HT1080 (cell line): ENCODE results near the gene PRRG1. TPM values are rescaled to one million over a fixed set of nuclear protein-coding genes. Genes with fewer than 3 reads are reported as not detected.
A peak's percentile ranks its signal among the peaks of the same experiment; 100 is the strongest.
"Not testable (repeated sequence)": the region's sequence is repeated elsewhere in the genome, so short reads cannot be mapped to it uniquely, and the experiment has no call there.

ENCODE experiments used
- DNase-seq: peaks from one replicate; pipeline ENCODE4 v3.0.0-alpha.2; 2015; ENCODE audit warnings: low read depth
- total RNA-seq: library from RNA; depleted of rRNA; stranded (reverse); fragments of >200 nt; shearing (Covaris generic); gene quantifications from 2 replicates; pipeline ENCODE4 v1.2.3, GENCODE V29; 2014

The PRRG1 gene
- total RNA-seq, 1 experiment from 2014 or later: 13.7 TPM

DNA sequence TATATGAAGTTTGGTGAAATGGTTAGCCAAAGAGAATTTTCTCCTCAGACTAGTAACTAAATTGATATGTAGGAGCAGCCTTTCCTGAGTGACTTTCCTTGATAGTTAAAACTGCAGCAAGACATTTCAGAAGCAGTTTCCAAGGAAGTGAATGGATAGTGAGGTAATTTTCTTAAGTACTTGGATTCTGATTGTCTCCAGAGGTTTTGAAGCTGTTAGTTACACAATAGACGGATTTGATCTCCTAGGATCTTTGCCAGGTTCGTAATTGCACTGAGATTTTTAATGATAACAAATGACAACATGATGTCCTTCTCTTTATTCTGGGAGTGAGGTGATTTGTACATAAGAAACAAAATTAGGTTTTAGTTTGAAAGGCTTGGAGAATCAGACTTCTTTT is 29.2 kb downstream of the PRRG1 start:
- DNase-seq: no peak

DNA sequence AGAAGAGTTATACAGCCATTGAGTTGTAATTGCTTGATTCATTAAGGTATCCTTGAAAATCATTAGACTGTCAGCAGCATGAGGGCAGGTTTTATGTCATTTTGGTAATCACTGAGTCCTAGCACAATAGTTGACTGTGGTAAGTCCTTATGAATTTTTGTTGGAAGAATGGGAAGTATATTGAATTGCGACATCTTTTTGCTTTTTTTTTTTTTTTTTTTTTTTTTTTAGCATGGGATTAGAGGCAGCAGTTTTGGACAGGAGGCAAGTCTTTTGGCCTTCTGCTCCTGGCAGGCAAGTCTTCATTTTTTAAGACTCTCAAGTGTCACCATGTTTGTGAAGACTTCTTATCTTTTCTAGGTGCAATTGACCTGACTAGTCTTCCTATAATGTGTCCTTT is 29.7 kb downstream of the PRRG1 start:
- DNase-seq: no peak

DNA sequence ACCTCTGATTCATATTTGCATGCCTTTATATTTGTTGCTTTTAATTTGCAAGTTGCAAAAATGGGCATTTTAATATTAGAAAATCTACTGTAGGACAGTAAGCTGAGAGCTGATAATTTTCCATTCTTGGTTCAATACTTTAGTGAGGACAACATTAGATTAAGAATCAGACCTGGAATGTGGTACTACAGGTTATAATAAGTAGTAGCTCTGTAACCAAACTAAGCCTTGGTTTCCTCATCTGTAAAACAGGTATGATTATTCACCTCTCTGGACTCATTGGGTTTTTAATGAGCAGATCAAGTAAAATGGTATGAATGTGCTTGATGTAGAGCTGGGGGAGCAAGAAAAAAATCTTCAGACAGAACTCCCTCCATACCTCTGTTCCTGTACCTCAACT is 31.1 kb downstream of the PRRG1 start:
- DNase-seq: no peak

DNA sequence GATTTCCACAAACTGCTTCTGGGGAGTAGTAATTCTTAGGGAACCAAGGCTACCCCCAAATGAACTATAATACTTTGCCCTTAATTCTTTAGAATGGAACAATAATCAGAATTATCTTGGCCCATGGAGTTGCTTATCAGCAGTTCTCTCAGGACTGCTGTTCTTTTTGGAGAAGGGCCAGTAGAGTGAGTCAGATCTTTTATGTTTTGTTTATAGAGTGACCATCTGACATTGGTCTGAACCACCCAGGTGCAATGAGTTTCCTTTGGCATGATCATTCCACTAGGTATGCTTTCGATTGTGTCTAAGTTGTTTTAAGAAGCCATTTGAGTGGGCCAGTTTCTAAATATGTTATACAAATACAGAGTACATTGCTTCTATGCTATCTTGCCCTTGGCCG is 31.8 kb downstream of the PRRG1 start:
- DNase-seq: peak; percentile 64

DNA sequence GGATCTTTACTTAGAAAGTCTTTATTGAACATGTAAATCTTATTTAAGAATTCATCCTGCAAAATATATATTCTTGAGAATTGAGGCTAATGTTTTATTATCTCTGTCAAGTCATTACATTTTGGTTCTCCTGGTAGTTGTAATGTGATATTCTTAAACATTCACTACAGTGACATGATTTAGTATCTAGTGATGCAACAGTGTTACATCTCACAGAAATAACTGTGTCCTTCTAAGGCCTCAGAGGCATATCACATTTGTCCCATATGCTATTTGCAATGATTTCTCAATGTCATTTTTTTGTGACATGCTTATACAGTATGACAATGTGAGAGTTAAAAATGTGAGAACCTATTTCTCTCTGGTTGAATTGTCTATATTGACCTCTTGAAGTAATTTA is 34.1 kb downstream of the PRRG1 start:
- DNase-seq: no peak

DNA sequence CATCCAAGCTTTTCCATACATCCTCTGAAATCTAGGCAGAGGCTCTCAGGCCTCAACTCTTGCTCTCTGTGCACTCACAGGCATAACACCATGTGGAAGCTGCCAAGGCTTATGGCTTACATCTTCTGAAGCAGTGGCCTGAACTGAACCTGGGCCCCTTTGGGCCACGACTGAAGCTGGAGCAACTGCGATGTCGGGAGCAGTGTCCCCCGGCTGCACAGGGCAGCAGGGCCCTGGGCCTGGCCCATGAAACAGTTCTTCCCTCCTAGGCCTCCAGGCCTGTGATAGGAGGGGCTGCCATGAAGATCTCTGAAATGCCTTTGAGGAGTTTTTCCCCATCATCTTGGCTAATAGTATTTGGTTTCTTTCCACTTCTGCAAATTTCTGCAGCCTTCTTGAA is 39.2 kb downstream of the PRRG1 start:
- DNase-seq: no peak

DNA sequence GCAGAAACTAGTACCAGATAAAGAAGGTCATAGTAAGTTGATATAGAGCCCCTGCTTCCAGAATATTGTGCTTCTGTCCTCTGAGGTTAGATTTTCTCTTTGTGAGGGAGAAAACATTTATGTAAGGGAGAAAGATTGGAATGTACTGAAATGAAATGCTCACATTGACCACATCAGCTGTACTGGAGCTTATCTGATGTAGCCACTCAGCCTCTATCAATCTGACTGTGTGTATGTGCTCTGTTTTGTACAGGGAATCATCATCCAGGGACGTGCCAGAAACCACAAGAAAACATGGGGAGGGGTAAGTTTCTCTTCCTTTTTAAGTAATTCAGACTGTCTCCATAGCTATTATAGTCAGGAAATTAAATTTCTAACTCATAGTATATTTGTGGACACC is 56.8 kb downstream of the PRRG1 start:
- peak; percentile 3 for DNase-seq

DNA sequence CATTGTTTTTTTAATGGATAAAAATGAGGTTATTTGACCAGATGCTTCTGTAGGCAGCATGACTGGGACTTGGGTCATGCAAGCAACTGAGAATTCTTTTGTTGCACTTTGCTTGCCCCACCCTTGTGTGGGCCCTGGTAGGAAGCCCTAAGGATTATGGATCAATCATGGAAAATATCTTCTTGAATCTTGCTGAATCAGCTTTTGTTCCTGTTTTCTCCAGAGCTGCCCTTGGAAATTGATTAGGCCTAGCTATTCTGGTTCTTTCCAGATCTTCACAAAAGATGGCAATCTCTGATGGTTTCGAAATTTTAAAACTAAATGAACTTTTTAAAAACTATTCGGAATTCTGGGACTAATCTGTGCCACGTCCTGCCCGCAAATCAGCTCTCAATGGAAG is 58.6 kb downstream of the PRRG1 start:
- DNase-seq: no peak

DNA sequence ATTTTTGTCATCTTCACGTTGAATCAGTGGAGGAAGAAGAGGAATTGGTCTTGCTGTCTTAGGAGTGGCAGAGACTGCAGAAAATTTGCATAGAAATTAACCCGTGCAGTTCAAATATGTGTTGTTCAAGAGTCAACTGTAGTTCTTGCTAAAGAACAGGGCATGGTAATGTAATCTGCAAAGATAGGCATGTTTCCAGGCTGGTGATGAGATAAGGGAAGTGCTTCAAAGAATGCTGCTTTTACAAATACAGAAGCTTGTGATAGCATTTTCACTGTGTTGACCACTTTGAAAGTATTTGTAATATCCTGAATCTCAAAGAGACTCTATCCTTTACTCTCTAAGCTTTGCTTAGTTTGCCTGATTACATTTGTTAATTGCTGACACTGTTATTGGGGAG is 60.1 kb downstream of the PRRG1 start:
- DNase-seq: no peak

DNA sequence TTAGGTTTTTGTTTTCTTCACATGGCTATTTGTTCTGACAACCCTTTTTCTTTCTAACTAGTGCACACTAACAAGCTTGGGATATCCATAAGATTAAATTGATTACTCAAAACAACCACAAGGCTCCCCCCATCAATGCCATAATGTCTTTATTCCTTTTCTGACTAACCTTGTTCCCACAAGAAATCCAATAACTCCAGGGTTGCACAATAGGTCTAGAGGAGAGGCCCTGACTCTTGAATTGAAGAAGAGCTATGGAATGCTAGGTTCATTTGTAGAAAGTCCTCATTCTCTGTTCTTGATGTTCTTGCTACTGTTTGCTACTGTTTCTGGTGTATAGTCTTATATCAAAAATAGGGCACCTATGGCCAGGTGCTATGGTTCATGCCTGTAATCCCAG is 71.0 kb downstream of the PRRG1 start:
- DNase-seq: no peak

DNA sequence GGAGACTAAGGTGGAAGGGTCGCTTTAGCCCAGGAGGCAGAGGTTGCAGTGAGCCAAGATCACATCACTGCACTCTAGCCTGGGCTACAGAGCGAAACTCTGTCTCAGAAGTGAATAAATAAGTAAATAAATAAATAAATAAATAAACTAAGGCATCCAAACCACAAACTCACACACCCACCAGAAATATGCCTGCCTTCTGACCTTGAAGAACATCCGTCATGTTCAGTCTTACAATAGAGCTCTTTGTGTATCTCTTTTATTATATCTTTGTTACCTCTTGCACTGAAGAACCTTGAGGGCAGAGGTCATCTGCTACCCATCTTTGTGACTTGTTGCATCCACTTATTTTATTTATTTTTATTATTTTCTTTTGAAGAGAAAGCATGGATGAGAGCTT is 71.6 kb downstream of the PRRG1 start:
- no peak for DNase-seq

DNA sequence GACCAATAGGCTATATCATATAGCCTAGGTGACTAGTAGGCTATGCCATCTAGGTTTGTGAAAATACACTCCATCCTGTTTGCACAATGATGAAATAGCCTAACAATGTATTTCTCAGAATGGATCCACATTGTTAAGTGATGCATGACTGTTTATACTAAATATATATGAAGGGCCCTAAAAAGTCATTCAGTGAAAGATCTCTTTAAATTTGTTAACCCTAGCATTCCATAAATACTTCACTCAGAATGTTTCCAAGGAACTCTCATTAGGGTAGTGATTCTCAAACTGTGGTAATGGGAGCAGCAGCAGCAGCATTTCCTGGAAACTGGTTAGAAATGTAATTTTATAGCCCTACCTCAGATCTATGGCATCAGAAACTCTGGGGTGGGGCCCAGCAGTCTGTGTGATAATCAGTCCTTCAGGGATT is 74.9 kb downstream of the PRRG1 start:
- peak; percentile 32 for DNase-seq

DNA sequence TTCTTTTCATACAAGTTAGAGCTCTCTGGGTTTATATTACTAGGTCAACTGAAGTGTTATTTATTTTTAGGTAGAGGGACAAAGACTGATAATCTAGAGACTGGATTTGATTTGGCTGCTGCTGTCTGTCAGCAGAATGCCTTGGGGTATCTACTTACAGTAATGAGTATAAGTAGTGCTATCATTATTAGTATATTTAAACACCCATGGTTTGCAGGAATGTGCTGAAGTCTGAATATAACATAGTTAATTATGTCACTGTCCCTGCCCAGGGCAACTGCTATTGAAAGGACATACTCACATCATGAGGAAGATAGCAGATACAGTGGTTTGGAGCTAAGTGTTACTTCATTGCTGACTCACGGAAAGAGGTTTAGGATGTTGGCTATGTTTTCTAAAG is 76.2 kb downstream of the PRRG1 start:
- DNase-seq: no peak

DNA sequence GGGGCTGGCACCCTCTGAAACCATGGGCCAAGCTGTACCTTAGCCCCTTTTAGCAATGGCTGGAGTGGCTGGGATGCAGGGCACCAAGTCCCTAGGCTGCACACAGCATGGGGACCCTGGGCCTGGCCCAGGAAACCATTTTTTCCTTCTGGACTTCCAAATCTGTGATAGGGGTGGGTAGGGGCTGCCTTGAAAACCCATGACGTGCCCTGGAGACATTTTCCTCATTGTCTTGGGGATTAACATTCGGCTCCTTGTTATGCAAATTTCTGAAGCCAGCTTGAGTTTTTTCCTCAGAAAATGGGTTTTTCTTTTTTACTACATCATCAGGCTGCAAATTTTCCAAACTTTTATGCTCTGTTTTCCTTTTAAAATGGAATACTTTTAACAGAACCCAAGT is 79.8 kb downstream of the PRRG1 start:
- DNase-seq: not testable (repeated sequence)

DNA sequence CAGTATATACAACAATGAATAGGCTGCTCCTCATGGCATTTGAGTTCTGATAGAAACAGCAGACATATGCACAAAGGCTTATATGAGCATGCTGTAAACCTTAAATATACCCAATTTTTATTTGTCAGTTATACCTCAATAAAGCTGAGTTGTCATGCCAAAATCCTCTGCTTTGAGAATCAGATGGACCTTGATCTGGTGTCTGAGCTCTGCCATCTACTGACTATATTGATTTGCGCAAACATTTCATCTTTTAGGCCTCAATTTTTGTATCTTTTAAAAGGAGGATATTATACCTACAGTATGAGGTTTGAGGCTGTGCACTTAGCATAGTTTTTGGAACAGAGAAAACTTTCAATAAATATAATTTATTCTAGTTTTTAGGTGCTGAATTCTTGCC is 85.2 kb downstream of the PRRG1 start:
- no peak for DNase-seq

DNA sequence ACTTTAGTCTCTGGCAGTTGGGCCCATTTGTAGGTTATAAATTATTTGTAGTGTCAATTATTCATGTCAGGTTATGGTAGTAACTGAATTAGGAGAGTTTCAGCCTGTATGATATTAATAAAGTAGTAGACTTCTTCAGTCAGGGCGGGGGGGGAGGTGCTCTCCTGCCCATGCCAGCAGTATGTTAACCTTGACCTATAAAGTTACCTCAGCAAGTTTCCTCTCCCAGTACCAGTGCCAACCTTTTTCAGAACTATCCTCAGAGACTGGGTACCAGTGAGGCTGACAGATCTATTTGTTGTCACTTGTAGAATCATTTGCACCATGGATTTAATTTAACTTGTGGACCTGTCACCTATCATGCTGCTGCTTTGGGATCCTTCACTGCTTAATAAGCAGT is 88.0 kb downstream of the PRRG1 start:
- no peak for DNase-seq

DNA sequence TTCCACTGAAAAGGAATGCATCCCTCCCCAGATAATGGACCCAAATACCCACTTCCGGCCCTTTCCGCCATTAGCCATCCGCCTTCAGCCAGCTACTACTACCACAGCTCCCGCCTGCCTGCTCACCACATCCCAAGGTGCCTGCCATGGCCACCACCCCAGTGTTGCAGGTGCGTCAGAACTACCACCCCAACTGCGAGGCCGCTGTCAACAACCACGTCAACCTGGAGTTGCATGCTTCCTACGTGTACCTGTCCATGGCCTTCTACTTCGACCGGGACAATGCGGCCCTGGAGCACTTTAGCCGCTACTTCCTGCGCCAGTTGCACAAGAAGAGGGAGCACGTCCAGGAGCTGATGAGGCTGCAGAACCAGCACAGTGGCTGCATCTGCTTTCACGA is 92.2 kb downstream of the PRRG1 start:
- no peak for DNase-seq

DNA sequence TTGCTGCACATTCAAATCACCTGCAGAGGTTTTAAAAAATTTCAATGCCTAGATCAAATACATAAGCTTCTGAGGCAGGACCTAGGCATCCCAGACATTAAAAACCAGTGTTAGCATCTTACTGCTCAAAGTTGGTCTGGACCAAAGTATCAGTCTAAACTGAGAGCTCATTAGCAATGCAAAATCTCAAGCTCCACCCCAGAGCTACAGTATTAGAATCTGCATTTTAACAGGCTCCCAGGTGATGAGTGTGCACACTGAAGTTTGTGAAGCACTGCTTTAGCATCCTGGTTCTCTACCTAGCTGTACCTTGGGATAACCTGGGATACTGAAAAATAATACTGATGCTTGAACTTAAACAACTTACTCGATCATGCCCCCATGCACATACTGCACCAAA is 96.0 kb downstream of the PRRG1 start:
- DNase-seq: no peak

DNA sequence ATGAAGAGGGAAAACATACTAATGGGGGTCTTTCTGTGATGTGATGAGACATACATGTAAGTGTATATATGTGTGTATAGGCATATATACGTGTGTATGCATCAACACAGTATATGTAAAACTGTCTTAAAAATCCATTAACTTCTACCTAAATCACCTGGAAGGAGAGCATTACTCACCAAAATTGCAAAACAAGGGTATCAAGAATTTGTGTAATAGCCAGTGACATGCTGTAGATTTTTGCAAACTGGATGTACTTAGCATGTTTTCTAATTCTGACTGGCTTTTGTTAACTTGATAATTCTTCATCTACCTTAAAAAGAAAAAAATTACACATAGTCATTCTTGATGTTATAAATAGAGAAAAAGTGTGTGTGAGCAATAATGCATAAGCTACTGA is 104.7 kb downstream of the PRRG1 start:
- no peak for DNase-seq

DNA sequence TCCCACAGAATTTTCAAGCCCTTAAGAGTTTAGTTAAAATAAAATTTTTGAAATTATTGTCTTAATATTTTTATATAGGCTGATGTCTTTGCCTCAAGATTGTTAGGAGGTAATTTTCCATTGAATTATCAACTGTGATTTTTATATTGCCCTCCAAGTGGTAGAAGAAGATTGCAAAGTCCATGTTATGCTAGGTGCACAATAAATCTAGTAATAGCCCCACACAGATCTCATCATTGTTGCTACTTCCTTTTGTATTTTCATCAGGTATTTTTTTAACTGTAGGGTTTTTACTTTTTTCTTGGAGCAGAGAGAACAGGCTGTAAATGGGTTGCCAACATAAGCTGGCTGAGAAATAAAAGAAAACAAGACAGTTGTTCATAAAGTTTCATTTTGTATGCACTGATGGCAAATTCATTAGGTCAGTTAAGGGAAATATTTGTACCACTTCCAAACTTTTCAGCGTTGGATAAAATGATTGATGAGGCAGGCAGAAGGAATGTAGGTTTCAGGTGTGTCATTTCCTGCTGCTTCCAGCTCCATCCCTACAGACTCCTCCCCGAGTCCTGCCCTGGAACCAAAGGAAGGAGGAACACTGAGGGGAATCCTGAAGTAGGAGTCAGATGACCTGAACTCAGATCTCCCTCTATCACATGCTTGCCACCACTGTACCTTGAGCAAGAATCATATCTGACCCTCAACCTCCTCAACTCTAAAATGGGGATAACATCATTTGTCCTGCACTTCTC is 105.5 kb downstream of the PRRG1 start:
- DNase-seq: peak; percentile 88

DNA sequence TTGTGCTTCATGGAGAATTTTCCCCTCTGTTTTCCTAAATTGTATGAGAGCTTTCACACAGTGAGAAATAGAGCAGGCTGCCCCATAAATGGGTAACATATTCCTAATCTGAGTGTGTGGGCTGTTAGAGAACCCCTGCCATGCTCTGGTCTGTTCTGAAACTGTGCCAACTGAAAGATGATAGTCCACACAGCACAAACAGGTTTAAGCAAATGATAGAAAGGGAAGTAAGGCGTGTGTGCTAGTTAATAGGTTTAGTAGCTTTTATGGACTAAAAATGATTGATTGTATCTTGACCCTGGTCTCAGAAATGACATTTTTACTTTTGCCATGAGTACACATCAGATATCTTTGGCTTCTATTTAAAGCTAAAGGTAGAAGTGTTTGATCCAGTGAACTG is 106.2 kb downstream of the PRRG1 start:
- no peak for DNase-seq

DNA sequence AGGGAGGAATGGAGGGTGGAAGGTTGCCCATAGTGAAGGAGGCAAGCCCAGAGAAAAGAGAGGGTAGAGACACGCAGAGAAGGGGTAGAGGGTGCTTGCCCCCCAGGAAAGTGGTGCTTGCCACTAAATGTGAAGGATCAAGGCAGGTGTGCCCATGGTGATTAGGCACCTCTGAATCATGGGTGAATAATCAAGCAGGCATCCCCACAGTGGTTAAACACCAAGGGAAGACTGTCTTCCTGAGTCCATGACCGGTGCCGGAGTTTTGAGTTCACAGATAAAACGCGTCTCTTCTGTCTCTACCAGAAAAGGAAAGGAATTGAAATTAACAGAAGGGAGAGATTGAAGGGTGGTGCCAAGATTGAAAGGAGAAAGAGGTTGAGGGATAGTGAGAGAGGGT is 111.1 kb downstream of the PRRG1 start:
- peak; percentile 55 for DNase-seq

DNA sequence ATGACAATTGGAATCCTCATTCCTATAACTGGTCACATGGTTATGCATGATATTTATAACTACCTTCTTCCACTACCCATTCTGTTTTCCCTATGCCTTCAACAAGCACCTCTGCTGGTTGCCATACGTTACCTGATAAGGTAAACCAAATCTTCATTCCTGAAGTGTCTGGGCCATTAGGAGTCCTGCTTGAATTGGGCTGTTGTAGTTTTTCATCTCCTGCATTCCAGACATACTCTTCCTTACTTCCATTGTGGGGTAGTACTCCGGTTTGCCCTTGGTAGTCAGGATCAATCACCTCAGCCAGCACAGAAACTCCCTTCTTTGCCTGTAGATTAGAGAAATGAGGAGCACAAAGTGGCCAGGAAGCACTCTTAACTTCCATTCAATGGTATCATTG is 113.2 kb downstream of the PRRG1 start:
- no peak for DNase-seq
